Measurements from ENCODE around the gene ADGRL3.

- TF ChIP-seq, protein P1, sequence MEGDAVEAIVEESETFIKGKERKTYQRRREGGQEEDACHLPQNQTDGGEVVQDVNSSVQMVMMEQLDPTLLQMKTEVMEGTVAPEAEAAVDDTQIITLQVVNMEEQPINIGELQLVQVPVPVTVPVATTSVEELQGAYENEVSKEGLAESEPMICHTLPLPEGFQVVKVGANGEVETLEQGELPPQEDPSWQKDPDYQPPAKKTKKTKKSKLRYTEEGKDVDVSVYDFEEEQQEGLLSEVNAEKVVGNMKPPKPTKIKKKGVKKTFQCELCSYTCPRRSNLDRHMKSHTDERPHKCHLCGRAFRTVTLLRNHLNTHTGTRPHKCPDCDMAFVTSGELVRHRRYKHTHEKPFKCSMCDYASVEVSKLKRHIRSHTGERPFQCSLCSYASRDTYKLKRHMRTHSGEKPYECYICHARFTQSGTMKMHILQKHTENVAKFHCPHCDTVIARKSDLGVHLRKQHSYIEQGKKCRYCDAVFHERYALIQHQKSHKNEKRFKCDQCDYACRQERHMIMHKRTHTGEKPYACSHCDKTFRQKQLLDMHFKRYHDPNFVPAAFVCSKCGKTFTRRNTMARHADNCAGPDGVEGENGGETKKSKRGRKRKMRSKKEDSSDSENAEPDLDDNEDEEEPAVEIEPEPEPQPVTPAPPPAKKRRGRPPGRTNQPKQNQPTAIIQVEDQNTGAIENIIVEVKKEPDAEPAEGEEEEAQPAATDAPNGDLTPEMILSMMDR (IDR thresholded peaks at IDR 0.05): no peak
- no peak for TF ChIP-seq EP300 (IDR thresholded peaks at IDR 0.05)
- TF ChIP-seq POLR2AphosphoS5 (IDR thresholded peaks at IDR 0.05): no peak
- no peak for TF ChIP-seq POLR2A (IDR thresholded peaks at IDR 0.05)
Observed at GRCh38 chr4:62126064-62126732, 926.1 kb downstream of the ADGRL3 start.

Measured in suprapubic skin (tissue), 4 donors.